Pancreas (tissue), 10 donors: ENCODE results near the gene CSNK2B. TPM values are rescaled to one million over a fixed set of nuclear protein-coding genes. Genes with fewer than 3 reads are reported as not detected.
A peak's percentile ranks its signal among the peaks of the same experiment; 100 is the strongest.

Experiments used
- ATAC-seq, 4 donors: fragments of 200-7000 bp; cut with Tn5 transposase; one replicate each; pipeline versions ENCODE4 v1.8.0 to v1.9.1; 2020; ENCODE audit warnings: mild to moderate bottlenecking in 4 of 4, moderate library complexity in 4 of 4
- DNase-seq, 6 donors: peaks; one replicate each; pipeline ENCODE4 v3.0.0-alpha.2; 2020
- FAIRE-seq: peaks from 2 replicates; lab custom pipeline; 2012; peaks lifted over from hg19 to GRCh38; lab: Jason Lieb, UNC
- H3K27ac ChIP-seq, 4 donors: fragments of 200-600 bp; sonication (generic); 1 replicate in 3 of 4; 2 replicates in 1 of 4; pipeline versions ENCODE4 v1.5.0 to v1.8.0; 2020
- H3K27me3 ChIP-seq, 4 donors: fragments of 200-600 bp; one replicate each; pipeline ENCODE4 v1.8.0; 2021
- H3K36me3 ChIP-seq, 3 donors: fragments of 200-600 bp; sonication (generic) in 1 of 3; one replicate each; pipeline versions ENCODE4 v1.5.0 to v1.8.0; 2020 to 2021
- H3K4me1 ChIP-seq, 3 donors: fragments of 200-600 bp; one replicate each; pipeline ENCODE4 v1.8.0; 2021
- H3K4me3 ChIP-seq, 4 donors: fragments of 200-600 bp; sonication (generic) in 2 of 4; one replicate each; pipeline versions ENCODE4 v1.5.0 to v1.8.0; 2020 to 2021
- H3K9me3 ChIP-seq, 4 donors: fragments of 200-600 bp; one replicate each; pipeline ENCODE4 v1.8.0; 2021
- WGBS, 2 donors: extraction: QIAGEN DNeasy Blood & Tissue Kit; methylation state at CpG; one replicate each; pipeline ENCODE4 v1.1.7; 2013; 5-methylcytosine and 5-hydroxymethylcytosine counted together
- intact Hi-C, 3 donors: fragments of 100-400 bp; cut with DNase I; formaldehyde crosslinking; loops; one replicate each; pipeline versions ENCODE4 v1.11.1 to v1.14.2; 2022
- polyA plus RNA-seq, 2 donors: library from polyadenylated mRNA; stranded (reverse); fragments of 200-250 nt; gene quantifications; one replicate each; pipeline ENCODE4 v1.2.3, GENCODE V29; 2013
- total RNA-seq, 6 donors: library from RNA; stranded (reverse); fragmentation: NEBNext Ultra II Directional in 4 of 6; extraction: Animal tissue kit (Norgen Biotek cat#: 25700) in 4 of 6; gene quantifications; one replicate each; pipeline versions ENCODE4 v1.2.1 to v1.2.4, GENCODE V29; 2021 to 2023
- TF ChIP-seq, protein P1 (sequence below), 4 donors: fragments of 200-600 bp; sonication (generic) in 3 of 4; IDR thresholded peaks; one replicate each; pipeline versions ENCODE4 v1.5.0 to v1.8.0; 2021; ENCODE audit warnings: antibody characterized with exemption in 4 of 4
- donor health status: healthy with polysubstance abuse.
- donor health status: DM: no; HTN: no; CAD: no; lungs with moderate emphysema.
- donor health status: DM: no; HTN: no; CAD: no.
- donor health status: control.
- donor health status: control.
- donor health status: Bipolar disorder and iron deficiency.
- donor health status: DM: yes; HTN: yes; CAD: no.
- donor health status: DM: no; HTN: no; CAD: no.
- donor health status: DM: no; HTN: no; CAD: no.
- donor health status: DM: yes; HTN: yes; CAD: no.

CSNK2B gene
- total and polyA plus RNA-seq, 8 donors: 48.1 to 116 (median 59.3) TPM

GRCh38 chr6:31631681-31632278 lies 34.1 kb upstream of the CSNK2B start:
- 92 to 94% methylated on average over 30 to 32 of the region's 32 CpGs for WGBS, 2 donors
- H3K36me3 ChIP-seq: peaks cover 14 to 83% (median 72%) of the 10 kb centered on the region in 3 donors
- FAIRE-seq (no peak), ATAC-seq (peak in 1 of 4 donors; percentile 4), DNase-seq (peak in 1 of 6 donors; percentile 69)
- H3K9me3 ChIP-seq: no peaks in the 10 kb centered on the region
- H3K4me1 ChIP-seq: no peaks in the 10 kb centered on the region
- H3K27ac ChIP-seq: no peak overlapping the region
- TF ChIP-seq, protein P1, sequence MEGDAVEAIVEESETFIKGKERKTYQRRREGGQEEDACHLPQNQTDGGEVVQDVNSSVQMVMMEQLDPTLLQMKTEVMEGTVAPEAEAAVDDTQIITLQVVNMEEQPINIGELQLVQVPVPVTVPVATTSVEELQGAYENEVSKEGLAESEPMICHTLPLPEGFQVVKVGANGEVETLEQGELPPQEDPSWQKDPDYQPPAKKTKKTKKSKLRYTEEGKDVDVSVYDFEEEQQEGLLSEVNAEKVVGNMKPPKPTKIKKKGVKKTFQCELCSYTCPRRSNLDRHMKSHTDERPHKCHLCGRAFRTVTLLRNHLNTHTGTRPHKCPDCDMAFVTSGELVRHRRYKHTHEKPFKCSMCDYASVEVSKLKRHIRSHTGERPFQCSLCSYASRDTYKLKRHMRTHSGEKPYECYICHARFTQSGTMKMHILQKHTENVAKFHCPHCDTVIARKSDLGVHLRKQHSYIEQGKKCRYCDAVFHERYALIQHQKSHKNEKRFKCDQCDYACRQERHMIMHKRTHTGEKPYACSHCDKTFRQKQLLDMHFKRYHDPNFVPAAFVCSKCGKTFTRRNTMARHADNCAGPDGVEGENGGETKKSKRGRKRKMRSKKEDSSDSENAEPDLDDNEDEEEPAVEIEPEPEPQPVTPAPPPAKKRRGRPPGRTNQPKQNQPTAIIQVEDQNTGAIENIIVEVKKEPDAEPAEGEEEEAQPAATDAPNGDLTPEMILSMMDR (IDR thresholded peaks at IDR 0.05): no peak
- intact Hi-C loops: no loop called here
- H3K4me3 ChIP-seq: no peak overlapping the region
- no peaks in the 10 kb centered on the region for H3K27me3 ChIP-seq

- no peak overlapping the region for H3K27ac ChIP-seq
These were observed 33.5 kb upstream of the CSNK2B start for GRCh38 chr6:31632279-31632946.

DNA sequence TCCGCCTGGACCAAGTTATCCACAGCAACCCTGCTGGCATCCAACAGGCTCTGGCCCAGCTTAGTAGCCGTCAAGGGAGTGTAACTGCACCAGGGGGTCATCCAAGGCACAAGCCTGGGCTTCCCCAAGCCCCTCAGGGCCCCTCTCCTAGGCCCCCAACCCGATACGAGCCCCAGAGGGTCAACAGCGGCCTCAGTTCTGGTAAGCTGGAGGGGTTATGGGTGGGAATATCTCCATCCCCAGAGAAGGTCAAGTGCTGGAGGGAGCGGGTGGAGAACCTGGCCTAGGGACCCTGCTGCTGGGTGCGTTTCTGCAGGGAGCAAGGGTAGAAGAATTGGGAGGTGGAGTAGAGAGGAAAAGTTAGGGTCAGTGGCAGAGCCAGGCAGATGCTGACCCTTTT lies 32.4 kb upstream of the CSNK2B start:
- no peak overlapping the region for H3K27ac ChIP-seq
- H3K4me3 ChIP-seq: no peak overlapping the region
- intact Hi-C loops: no loop called here
- no peak for FAIRE-seq
- H3K36me3 ChIP-seq: peaks cover 9 to 78% (median 62%) of the 10 kb centered on the region in 3 donors
- no peak for ATAC-seq
- no peaks in the 10 kb centered on the region for H3K27me3 ChIP-seq
- WGBS, 2 donors: 93 to 95% methylated on average over 7 of the region's 7 CpGs
- H3K9me3 ChIP-seq: no peaks in the 10 kb centered on the region
- no peak for DNase-seq
- H3K4me1 ChIP-seq: no peaks in the 10 kb centered on the region
- TF ChIP-seq, protein P1 (IDR thresholded peaks at IDR 0.05): no peak

More at GRCh38 chr6:31632279-31632946, 33.5 kb upstream of the CSNK2B start:
- Histone ChIP-seq H3K36me3 (peaks cover 16 to 83% (median 72%) of the 10 kb centered on the region in 3 donors), H3K4me1 (no peaks in the 10 kb centered on the region), H3K4me3 (no peak overlapping the region), H3K9me3 (no peaks in the 10 kb centered on the region), H3K27me3 (no peaks in the 10 kb centered on the region)
- 89 to 93% methylated on average over 26 of the region's 26 CpGs for WGBS, 2 donors
- ATAC-seq: peak in 2 of 4 donors; percentile 4
- TF ChIP-seq, protein P1 (IDR thresholded peaks at IDR 0.05): no peak
- intact Hi-C loops: no loop called here
- no peak for DNase-seq
- no peak for FAIRE-seq

GRCh38 chr6:31634131-31634530 lies 31.7 kb upstream of the CSNK2B start:
- Histone ChIP-seq H3K27ac (no peak overlapping the region), H3K4me1 (no peaks in the 10 kb centered on the region), H3K27me3 (no peaks in the 10 kb centered on the region), H3K4me3 (no peak overlapping the region), H3K9me3 (no peaks in the 10 kb centered on the region), H3K36me3 (peaks cover 9 to 77% (median 57%) of the 10 kb centered on the region in 3 donors)
- TF ChIP-seq, protein P1 (IDR thresholded peaks at IDR 0.05): no peak
- DNase-seq (no peak), ATAC-seq (no peak), FAIRE-seq (no peak)
- intact Hi-C loops: no loop called here
- 91 to 92% methylated on average over 3 of the region's 3 CpGs for WGBS, 2 donors
